ENCODE measurements around the gene CFAP90. TPM values are rescaled to one million over a fixed set of nuclear protein-coding genes. Genes with fewer than 3 reads are reported as not detected.

The CFAP90 gene
- total RNA-seq, 1 donor from 2014 or later: not detected

DNA sequence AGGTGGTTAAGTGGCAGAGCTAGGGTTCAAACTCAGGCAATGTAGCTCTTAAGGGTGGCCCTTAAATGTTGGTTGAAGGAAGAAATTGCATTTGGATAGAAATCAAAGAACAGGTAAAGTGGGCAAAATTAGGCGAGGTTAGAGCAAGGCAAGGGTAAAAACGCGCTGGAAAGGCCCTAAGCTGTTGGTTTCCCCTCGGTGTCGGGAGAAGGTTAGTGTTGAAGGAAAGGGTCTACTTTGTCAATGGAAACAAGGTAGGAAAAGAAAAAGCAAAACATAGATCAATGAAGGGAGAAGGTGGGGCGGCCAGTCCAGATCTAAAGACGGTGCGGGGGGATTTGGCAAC is 17.5 kb upstream of the CFAP90 start:
- no peak for DNase-seq (ENCODE audit: low read depth, low spot score)

DNA sequence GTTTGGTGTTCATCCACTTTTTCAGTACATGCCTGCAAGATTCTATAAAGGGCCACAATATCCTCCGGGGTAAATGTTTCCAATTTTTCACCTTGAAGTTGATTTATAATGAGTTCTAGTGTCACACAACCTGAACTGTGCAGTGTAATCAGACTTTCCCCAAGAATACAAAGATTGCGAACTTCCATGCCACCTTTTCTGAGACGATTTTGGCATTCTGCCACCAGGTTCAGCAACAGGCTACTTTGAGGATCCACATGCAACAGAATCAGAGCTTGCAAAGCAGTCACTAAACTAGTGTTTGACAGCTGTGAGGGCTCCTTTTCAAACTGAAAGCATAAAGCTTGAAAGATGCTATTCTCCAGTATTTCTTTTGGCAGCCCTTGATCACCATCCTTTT is 16.3 kb upstream of the CFAP90 start:
- no peak for DNase-seq (ENCODE audit: low read depth, low spot score)

DNA sequence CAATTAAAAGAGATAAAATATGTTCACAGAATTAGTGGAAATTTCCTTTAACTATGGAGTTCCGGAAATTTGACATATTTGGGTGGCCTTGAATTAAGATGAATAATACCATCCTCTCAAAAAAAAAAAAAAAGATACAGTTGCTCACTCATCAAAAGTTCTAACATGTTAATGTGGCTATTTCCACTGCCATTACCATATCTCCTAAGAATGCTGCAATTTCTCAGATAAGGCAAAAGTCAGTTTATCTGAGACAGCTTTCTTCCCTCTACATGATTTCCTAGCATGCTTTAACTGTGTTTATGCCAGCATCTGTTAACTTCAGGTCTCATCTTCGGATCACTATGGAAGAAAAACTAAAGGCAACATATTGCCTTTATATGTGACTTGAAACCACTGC is 15.3 kb upstream of the CFAP90 start:
- no peak for DNase-seq (ENCODE audit: low read depth, low spot score)

DNA sequence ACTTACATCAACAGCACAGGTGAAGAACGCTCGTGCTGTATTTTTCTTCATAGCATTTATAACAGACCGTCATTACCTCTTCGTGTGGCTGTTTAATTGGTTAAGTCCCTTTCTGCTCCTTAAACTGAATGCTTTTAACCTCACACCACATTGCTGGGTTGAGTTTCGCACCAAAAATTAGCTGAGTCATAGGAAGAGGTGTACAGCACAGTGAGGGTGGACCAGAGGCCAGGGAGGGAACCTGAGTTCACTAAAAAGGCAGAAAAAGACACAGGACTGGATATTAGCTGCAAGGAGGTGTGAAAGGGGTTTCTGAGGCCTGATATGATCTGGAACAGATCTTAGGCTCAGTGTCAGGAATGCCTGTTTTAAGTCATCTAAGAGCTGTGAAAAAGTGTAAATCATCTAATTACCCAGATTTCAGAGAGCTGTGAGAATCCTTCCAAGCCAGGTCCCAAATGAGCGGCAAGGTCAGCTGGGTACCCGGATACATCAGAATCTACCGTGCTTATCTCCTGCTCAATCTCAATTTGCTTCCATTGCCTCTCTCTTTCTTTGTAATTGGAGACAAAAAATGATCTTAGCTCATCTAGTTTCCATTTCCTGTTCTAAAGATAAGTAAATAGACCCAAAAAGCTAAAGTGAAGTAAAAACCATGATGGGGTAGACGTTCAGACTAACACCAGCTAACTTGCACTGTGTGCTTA is 7.1 kb upstream of the CFAP90 start:
- no peak for DNase-seq (ENCODE audit: low read depth, low spot score)

DNA sequence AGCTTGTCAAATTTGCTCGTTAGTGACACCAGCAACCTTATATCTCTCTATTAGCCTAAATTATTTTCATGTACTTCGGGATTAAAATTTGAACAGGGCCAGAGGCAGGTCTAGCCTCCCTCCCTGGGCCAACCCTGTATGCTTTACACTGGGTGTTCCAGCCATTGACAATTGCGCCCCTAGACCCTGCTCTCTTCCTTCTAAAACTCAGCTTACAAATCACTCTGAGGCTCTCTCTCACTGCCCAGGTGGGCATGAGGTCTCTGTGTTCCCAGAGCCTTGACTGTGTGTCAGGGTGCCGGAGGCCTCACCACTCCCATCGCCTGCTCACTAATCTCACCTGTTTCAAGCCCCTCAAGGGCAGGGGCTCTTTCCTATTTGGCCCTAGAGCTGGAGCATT is 6.4 kb upstream of the CFAP90 start:
- no peak for DNase-seq (ENCODE audit: low read depth, low spot score)

DNA sequence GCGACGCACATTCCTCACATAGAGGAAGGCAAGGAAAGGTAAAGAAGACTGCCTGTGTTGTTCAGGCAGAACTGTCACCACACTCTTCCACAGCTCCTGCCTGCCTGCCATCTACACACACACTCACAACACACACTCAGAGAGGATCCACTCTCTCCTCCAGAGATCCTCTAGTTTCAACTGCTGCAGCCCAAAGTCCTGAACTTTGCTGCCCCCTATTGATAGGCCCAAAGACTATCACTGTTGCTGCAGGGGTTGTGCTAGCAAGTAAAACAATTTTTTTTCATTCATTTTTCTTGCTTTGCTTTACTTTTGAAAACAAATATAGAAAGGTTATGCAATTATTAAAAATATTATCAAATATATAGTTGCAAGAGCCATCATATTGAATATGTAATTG is 5.9 kb upstream of the CFAP90 start:
- no peak for DNase-seq (ENCODE audit: low read depth, low spot score)

DNA sequence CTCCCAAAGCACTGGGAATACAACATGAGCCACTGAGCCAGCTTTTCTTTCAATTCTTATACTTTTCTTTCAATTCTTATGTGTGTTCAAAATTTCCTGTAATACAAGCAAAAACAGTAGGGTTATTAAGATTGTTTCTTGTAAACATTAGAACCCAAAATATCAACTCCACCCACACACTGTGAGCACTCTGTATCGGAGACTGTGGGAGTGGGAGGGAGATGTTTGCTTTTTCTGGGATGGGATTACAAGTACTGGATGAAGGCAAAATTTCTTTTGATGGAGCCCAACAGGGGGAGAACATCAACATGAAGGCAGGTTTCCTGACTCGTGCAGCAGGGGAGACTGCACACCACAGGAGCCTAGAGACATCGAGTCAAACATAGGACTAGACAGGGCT is 4.7 kb upstream of the CFAP90 start:
- DNase-seq (ENCODE audit: low read depth, low spot score): no peak

DNA sequence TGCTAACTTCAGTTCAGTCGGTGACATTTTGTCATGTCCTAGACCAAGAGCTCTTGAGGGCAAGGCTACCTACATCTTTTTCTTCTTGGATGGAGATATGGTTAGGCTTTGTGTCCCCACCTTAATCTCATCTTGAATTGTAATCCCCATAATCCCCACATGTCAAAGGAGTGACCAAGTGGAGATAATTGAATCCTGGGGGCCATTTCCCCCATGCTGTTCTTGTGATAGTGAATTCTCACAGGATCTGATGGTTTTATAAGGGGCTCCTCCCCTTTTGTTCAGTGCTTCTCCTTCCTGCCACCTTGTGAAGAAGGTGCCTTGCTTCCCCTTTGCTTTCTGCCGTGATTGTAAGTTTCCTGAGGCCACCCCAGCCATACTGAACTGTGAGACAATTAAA is 2.1 kb upstream of the CFAP90 start:
- no peak for DNase-seq (ENCODE audit: low read depth, low spot score)

DNA sequence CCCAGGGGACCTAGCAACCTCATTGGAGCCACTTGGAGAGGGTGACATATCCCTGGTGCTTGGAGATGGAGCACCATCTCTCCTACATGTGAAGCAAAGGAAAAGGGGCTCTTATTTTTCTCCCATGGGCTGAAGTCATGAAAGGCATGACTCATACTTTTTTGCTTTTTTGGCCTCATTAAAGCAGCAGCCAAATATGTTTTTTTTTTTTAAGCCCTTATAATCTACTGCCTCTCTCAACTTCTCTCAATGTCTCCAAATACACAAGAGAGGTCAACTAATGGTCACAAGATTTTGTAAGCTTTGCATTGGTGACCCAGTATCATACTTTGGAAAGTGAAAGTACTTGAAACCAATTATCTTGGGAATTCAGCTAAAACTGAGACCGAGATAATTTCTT is 1.6 kb upstream of the CFAP90 start:
- no peak for DNase-seq (ENCODE audit: low read depth, low spot score)

DNA sequence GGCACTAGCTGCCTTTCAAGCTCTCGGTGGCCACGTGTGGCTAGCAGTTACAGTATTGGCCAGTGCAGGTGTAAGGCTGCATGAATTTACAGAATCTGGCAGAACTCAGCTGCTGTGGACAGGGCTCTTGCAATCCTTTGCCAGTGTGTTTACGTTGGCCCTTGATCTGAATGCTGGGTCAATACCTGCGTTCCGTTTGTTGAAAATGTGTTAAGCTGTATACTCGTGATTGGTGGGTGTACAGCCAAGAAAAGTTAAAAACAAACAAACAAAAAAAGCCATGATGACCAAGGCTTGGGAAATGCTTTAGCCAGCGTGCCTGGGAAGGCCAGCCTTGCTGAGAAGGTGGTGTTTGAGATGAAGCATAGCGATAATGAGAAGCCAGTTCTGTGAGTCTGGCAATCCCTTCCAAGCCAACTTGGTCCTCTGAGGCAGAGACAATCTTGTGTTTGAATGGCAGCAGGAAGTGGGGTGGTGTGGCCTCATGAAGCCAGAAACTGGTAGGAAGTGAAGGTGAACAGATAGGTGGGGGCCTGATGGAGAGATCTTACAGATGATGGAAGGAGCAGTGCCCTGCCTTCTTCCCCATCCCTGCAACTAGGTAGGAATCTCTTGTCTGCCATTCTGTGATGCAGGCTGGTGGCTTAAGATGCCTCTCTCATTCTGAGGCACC is 820 bp upstream of the CFAP90 start:
- DNase-seq (ENCODE audit: low read depth, low spot score): no peak

DNA sequence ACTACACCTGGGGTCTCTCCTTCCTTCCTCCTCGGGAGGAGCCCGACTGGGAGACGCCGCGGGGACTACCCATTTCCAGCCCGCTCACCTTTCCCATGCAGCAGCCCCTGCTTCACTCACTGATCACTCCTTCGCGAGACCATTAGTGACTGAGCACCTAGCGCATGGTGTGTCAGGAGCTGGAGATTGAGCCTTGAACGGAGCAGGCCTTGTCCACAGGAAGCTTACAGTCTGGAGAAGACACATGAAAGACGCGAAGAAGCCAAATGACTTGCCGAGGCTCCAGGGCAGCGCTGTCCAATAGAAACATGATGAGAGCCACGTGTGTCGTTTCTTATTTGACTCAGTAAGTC is 283 bp upstream of the CFAP90 start:
- DNase-seq (ENCODE audit: low read depth, low spot score): no peak

DNA sequence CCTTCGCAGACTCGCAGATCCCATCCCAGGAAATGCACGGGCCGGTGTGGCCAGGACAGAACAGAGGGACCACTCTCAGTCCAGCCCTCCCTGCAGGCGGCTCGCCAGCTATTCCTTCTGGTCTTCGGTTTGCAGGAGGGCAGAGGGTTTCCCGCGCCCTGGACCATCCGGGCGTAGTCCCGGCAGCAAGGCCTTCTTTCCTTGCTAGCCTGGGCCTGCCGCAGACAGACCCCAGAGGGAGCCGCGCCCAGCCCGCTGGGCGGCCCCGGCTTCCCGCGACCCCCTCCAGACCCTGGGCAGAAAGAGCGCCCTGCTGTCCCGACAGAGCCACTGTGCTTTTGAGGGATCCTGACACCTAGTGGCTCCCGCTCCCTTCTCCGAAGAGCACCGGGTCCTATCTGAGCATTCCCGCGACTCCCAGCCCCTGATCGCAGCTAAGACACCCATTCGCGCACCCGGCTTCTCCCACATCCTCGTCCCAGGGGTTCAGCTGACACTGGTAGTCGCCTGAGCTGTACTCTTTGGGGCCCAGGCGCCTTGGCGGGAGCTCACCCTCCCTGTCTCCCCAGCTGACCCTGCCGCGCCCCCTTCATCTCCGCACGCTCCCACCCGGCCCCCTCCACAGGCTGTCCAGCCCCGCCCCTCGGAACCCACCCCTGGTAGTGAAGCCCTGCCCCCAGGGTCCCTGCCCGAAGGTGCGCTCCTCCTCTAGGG is 1.1 kb downstream of the CFAP90 start:
- no peak for DNase-seq (ENCODE audit: low read depth, low spot score)

DNA sequence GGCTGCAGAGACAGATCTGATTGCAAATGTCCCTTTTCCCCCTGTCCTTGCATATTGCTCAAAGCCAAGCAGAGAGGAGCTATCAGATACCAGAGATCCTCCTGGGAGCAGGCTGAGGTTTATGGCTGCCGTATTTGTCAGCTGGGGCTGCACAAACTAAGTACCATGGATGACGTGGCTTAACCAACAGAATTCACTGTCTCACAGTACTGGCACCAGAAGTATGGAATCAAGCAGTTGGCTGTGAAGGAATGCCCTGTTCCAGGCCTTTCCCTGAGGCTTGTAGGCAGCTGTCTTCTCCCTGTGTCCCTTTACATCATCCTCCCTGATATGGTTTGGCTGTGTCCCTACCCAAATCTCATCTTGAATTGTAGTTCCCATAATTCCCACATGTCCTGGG is 2.6 kb downstream of the CFAP90 start:
- no peak for DNase-seq (ENCODE audit: low read depth, low spot score)

DNA sequence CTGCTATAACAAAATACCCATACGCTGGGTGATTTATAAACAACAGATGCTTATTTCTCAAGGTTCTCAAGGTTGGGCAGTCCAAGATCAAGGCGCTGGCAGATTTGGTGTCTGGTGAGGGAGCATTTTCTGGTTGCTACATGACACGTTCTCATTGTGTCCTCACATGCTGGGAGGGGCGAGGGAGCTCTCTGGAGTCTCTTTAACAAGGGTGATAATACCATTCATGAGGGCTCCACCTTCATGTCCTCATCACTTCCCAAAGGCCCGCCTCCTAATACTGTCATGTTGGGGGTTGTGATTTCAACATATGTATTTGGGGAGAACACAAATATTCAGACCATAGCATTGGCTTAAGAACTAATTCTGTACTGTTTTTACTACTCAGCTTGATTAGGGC is 4.6 kb downstream of the CFAP90 start:
- DNase-seq (ENCODE audit: low read depth, low spot score): no peak

DNA sequence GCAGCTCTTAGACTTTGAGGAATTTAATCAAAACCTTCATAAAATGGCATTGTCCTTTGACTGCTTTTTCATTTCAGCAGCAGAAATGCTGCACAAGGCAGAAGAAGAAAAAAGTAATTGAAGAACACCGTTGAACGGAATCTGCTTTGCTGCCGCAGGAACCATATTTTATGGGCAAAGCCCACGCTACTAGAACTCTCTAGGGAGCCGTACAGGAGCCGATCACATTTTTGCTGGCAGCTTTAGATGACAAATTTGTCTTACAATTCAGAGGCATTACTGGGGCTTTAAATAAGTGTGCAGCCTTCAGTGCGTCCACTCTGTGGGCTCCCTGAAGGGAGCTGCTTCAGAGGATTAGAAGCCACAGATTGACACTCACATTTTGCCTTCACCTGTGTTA is 5.4 kb downstream of the CFAP90 start:
- no peak for DNase-seq (ENCODE audit: low read depth, low spot score)

DNA sequence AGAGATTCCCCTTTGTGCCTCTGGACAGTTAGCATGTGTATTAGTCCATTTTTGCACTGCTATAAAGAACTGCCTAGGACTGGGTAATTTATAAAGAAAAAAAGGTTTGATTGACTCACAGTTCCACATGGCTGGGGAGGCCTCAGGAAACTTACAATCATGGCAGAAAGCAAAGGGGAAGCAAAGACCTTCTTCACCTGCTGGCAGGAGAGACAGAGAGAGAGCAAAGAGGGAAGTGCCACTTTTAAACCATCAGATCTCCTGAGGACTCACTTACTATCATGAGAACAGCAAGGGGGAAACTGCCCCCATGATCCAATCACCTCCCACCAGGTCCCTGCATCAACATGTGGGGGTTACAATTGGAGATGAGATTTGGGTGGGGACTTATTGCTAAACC is 6.0 kb downstream of the CFAP90 start:
- DNase-seq (ENCODE audit: low read depth, low spot score): no peak

DNA sequence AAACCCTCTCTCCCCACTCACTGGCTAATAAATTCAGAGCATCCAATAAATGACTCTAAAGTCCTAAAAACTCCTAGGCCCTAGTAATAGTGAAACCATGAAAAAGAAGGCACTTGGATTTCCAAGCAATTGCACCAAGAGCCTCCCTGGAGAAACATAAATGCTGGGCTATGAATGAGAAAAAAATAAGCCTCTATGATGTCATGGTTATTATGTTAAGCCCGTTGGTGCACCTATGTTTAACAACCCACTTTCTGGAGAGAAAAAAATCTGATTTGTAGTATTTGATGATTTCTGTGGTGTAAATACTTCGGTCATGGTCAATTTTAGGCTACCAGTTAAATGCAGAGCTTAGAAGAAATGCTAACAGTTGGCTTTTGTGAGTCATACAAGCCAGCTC is 8.4 kb downstream of the CFAP90 start:
- no peak for DNase-seq (ENCODE audit: low read depth, low spot score)

DNA sequence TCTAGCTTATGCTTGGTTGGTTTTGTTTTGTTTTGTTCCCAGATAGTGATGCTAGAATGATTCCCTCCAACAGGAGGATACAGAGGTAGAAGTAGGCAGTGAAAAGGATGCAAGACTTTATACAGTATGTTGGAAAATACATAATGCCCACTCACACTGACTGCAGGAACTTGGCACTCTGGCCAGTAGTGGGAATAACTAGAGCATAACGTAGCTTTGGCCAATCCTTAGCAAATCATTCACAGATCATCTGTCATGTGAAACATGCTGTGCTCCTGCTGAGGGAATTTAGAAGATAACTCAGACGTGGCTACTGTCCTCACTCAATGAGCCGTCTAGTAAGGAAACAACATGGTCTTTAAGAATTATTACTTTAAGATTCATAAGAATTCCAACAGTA is 13.5 kb downstream of the CFAP90 start:
- no peak for DNase-seq (ENCODE audit: low read depth, low spot score)

DNA sequence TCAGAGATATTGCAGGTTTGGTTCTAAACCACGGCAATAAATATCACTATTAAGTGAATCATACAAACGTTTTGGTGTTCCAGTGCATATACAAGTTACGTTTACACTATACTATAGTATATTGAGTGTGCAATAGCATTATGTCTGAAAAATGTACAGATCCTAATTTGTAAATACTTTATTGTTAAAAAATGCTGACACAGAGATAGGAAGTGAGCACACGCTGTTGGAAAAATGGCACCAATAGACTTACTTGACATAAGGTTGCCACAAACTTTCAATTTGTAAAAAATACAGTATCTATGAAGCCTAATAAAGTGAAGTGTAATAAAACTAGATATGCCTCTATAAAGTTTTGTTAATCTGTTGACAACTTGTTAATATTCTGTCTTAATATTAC is 16.0 kb downstream of the CFAP90 start:
- no peak for DNase-seq (ENCODE audit: low read depth, low spot score)

DNA sequence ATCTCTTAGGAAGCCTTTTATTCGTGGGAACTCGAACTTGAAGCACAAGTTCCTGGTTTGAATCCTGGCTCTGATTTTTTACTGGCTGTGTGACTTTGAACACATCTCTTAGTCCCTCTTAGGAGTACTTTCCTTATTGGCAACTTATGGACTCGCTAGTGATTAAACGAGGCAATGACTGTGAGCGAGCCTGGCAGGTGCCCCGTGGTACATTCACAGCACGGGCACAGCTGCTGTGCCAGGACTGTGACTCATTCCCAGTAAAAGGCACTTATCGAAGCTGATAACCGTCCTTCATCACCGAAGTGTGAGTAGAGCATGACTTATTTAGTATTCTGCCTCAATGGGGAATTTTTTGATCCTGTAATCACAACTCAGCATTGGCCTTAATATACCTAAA is 22.7 kb downstream of the CFAP90 start:
- no peak for DNase-seq (ENCODE audit: low read depth, low spot score)

DNA sequence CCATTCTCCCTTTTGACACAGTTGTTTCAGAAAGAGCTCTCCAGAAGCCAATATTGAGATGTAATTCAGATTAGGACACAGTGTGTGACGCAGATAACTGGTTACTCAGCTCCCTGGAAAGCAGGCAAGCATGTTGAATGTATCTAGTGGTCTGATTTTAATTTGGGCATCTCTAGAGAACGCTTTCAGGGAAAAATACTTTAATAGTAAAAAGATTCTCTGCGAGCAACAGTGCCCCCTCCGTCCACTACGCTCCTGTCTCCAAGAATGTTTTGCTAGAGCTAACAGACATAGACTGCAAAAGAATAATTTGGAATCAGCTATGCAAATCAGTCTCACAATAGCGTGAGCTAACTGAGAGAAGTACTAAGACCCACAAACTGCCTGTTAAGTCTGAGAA is 23.3 kb downstream of the CFAP90 start:
- no peak for DNase-seq (ENCODE audit: low read depth, low spot score)

DNA sequence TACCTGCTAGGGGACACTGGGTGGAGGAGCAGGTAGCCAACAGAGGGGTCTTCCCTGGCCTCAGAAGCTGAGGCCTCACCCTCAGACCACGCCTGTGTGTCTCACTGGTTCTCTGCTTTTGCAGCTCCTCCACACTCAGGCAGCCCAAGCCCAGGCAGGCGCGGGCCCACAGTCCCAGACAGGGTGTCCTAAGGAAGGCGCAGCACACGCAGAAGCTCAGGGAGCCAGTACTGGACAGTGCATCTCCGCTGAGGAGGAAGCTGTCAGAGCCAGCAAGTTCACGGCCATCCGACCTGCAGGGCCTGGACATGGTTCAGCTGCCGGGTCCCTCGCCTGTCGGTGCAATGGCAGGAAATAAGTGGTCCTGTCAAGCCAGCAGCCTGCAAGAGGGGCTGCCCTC is 25.3 kb downstream of the CFAP90 start:
- no peak for DNase-seq (ENCODE audit: low read depth, low spot score)

DNA sequence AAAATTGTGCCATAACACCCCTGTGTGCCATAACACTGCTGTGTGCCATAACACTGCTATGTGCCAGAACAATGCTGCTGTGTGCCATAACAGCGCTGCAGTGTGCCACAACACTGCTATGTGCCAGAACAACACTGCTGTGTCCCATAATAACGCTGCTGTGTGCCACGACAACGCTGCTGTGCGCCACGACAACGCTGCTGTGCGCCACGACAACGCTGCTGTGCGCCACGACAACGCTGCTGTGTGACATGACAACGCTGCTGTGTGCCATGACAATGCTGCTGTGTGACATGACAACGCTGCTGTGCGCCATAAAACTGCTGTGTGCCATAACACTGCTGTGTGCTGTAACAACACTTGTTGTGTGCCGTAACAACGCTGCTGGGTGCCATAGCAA is 25.9 kb downstream of the CFAP90 start:
- no peak for DNase-seq (ENCODE audit: low read depth, low spot score)

Measured in pulmonary artery endothelial cell (primary cell).